Right lobe of liver (tissue), 4 donors: ENCODE measurements around the gene GALNT11.

Experiments used
- CTCF ChIP-seq, 4 donors: fragments of 200-600 bp in 3 of 4; fragments of 450-650 bp in 1 of 4; IDR thresholded peaks; one replicate each; pipeline versions ENCODE4 v1.5.1 to v1.8.0; 2016 to 2022; ENCODE audit warnings: antibody characterized with exemption in 4 of 4, mild to moderate bottlenecking in 2 of 4
- POLR2A ChIP-seq: fragments of 450-650 bp; IDR thresholded peaks from one replicate; pipeline ENCODE4 v1.6.1; 2017; ENCODE audit warnings: antibody characterized with exemption, mild to moderate bottlenecking
- donor health status: DM: no; HTN: no; CAD: no.
- donor health status: DM: no; HTN: no; CAD: no.
- donor health status: DM: no; HTN: yes; CAD: no.

- TF ChIP-seq CTCF (IDR thresholded peaks at IDR 0.05) (no peak), POLR2A (no peak)
Observed at GRCh38 chr7:152140067-152140466, 114.6 kb downstream of the GALNT11 start.
